Fibroblast of skin of left quadriceps (primary cell): Measurements from ENCODE around the gene CBY2.

ENCODE experiments used
- DNase-seq, 2 experiments: peaks; one replicate each; pipeline ENCODE4 v3.0.0-alpha.2; 2013; ENCODE audit warnings: low read depth in 2 of 2

Gene CBY2

DNA sequence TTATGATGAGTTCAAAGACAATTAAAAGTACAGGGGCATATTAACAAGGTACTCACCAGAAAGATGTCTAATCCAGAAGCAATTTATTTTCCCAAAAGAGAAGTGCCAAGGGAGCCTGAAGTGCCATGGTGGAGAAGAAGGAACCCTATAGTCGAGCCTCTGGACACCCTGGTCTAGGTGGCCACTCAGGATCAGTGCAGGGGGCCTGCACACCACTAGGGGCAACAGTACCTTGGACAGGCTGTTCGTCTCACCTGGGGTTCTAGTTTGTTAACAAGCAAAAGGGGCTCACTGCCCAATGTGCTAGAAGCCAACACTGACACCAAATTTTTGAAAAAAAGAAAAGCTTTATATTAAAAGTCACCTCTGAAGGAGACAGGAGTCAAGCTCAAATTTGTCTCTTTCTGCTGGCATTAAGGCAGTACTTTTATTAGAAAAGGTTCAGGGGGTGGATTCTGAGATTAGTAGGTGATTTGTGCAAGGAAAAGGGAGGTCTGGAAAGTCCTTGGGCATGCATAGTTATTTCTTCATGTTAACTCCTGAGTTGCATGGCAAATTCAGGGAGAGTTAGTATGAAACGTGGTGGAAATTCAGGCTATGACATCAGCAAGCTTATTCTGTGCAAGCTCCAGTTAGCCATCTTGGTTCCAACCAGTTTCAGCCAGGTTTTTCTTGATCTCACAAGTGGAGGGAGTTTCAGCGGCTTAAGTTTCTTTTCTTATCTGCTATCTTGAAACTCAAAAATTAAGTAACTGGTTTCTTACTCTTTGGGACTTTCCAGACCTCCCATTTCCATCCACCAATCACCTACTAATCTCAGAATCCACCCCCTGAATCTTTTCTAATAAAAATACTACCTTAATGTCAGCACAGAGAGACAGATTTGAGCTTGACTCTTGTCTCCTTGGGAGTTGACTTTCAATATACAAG, 884 bp upstream of the CBY2 start:
- DNase-seq = no peak

DNA sequence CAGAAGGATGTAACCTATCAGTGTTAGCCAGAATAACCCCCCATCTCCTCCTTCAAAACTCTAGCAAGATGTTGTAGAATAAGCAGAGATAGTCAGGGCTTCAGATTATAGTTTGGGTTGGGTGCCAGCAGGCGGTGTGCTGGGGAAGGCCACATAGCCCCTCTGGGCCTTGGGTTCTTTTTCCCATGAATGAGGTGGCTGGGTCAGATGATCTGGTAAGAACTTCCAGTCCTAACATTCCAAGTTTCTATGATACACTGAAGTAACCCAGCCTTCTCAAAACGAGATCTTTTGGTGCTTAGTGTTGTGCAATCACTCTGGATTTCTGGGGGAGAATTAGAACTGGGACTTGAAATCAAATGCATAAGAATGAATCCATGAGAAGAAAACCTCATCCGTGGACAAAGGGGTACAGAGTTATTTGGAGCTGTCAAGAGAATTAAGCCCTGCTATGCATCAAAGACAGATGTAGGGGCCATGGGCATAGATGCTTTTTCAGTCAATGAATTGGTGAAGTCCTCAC, 810 bp downstream of the CBY2 start:
- DNase-seq = no peak

DNA sequence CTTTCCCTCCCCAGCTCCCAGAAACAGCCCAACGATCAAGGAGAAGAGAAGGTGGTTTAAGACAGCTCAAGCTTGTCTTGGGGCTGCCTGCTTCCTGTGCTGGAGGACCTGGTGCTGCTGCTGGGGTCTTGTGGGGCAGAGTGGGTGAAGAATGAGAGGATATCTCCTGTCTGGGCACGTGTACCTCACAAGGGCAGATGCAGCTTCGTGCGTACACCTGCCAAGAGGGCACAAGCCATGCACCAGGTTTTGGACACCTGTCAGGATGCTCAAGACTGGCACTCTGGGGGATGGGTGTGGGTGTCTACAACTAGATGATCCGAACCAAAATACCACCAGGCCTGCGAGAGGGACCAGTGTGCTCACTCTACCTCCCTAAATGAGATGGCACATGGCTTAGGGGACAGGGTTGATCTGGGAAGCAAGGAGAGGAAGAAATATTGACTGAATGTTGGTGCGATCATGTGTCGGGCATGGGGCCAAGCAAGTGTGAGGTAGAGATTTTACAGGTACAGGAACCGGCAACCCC, 2.2 kb downstream of the CBY2 start:
- DNase-seq = no peak

DNA sequence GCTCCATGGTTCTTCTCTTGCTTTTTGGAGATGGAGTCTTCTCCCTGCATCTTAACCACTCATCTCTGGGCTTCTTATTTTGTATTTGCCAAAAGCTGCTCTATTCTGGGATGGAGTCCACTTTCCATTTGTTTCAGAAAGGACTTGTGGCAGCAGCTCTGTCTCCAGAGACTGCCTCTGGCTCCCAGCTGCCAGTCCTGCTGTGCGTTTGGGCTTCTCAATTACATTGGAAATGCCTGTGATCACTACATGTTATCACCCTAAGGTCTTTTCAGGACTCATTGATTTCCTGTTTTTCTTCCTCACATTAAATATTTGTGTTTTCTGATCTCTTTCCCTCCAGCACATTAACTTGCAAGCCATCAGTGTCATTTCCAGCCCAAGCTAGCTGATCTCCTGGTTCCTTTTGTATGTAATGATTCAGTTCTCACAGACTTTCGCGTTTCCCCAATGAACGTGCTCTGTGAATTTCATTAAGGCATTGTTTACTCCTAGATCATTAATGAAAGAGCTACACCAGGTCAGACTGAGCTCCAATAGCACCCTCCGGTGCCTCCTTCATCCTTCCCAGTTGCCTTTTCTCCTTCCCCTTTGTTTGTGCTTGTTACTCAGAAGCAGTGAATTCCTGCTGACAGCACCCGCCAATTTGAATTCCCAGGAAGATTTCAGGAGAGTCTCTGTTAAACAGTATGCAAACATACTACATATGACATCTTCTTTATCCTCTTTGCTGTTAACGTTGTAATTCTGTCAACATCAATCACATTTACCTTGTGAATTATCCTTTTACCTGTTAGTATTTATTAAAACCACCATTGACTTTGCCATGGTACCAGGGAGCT, 3.0 kb downstream of the CBY2 start:
- no peak for DNase-seq

DNA sequence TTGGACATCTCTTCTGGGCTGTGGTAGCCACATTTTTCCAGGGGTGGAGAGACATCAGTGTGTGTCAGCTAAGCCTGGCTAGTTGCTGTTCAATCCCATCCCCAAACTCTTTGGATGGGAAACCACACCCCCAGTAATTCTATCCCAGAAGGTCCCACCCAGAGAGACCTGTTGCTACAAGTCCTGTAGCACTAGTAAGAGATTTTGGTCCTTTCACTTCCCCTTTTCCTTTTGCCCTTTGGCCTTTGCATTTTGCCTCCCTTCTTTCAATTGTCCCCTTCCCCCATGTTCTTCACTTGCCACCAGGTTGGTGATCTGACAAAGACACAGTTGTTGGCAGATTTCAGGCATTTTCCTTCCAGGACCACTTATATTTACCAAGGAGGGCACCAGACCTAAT, 3.8 kb downstream of the CBY2 start:
- DNase-seq = no peak

DNA sequence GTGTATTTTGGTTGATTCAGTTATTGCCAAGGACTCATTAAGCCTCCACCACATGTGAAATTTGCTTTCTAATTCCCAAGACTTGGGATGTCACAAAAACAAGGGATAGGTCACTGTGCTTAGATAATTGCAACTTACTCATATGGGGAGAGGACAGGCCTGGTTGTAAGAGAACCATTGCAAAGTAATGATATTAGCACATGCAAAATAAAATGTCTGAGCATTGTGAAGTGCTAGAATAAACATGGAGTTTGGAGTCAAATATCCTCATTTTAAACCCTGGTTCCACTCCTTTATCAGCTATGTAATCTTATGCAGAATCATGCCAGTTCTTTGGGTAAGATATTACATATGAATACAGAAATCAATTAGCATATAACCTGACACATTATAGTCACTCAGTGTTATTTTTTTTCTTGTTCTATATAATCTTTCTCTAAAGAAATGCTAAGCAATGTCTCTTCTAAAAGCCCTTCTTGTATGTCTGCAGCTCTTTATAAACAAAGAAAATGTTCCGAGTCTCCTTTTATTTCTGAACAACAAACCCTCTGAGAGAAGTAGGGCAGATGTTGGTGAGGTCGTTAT, 5.5 kb downstream of the CBY2 start:
- no peak for DNase-seq

DNA sequence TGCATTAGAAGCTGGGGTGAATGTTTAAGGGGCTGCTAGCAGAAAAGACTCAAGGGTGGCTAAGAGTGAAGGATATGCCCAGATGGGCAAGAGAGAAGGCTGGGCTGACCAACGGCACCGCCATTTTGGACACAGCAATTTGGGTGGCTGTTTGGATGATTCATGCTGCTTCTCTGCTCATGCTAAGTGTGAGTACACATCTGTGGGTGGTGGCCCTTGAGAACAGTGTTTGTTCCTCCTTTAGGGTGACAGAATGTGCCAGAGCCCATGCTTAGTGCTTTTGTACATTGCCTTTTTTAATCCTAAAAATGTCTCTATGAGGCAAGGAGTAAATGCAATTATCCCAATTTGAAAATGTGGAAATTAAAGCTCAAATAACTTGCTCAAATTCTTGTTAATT, 9.8 kb downstream of the CBY2 start:
- DNase-seq = no peak

DNA sequence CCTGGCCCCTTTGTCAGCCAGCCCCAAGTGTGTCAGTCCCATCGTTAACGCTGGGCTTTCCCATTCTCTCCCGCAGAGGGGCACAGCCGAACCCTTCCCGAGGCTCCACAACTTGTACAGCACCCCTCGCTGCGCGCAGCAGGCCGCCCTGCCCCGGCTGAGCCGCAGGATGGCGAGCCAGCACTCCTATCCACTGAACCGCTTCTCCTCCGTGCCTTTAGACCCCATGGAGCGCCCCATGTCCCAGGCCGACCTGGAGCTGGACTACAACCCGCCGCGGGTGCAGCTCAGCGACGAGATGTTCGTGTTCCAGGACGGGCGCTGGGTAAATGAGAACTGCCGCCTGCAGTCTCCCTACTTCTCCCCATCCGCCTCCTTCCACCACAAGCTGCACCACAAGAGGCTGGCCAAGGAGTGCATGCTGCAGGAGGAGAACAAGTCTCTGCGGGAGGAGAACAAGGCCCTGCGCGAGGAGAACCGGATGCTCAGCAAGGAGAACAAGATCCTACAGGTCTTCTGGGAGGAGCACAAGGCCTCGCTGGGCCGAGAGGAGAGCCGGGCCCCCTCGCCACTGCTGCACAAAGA, 11.1 kb downstream of the CBY2 start:
- DNase-seq = no peak

DNA sequence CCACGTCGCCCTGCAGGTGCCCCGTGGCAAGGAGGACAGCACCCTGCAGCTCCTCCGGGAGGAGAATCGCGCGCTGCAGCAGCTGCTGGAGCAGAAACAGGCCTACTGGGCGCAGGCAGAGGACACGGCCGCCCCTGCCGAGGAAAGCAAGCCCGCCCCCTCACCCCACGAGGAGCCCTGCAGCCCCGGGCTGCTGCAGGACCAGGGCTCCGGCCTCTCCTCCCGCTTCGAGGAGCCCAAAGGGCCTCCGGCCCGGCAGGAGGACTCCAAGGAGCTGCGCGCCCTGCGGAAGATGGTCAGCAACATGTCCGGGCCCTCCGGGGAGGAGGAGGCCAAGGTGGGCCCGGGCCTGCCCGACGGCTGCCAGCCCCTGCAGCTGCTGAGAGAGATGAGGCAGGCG, 11.6 kb downstream of the CBY2 start:
- no peak for DNase-seq

DNA sequence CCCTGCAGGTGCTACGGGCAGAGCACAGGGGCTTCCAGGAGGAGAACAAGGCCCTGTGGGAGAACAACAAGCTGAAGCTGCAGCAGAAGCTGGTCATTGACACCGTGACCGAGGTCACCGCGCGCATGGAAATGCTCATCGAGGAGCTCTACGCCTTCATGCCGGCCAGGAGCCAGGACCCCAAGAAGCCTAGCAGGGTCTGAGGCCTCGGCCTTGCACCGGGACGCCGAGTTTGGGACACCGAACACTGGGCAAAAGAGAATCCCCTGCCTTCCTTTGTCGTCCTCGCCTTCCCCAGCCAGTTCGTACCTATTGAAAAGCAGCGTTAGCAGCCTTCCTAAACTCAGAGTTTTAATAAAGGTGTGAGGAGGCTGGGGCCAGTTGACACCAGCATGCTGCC, 12.1 kb downstream of the CBY2 start:
- DNase-seq = no peak

DNA sequence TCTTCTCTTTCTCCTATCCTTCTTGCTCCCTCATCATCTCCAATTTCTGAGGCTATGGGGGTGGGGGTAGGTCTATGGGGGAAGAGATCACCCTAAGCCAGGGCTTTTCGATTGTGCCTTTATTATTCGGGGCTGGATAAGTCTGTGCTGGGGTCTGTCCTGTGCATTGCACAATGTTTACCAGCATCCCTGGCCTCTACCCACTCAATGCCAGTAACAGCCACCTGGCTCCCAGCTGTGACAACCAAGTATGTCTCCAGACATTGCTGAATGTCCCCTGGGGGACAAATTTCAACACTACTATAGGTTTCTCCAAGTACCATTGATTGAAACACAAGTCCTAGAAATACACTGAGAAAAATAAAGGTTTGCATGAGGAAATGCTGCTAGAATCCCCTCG, 13.2 kb downstream of the CBY2 start:
- no peak for DNase-seq

DNA sequence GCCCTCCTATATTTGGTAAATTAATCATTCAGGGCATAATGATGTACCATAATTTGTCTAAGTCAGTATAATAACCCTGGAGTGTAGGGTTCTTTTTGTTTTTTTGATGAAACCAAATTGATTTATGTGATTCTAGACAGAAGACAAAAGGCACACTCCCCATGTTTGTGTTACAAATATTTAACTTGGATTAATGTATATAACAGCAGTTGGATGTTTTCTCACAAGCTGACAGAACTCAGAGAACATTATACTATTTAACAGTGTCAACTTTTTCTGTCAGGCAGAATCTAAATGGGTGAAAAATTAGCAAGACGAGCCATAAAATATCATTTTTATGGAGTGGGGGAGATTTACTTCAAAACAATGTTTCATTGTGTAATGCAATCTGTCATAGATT, 15.2 kb downstream of the CBY2 start:
- DNase-seq = no peak

DNA sequence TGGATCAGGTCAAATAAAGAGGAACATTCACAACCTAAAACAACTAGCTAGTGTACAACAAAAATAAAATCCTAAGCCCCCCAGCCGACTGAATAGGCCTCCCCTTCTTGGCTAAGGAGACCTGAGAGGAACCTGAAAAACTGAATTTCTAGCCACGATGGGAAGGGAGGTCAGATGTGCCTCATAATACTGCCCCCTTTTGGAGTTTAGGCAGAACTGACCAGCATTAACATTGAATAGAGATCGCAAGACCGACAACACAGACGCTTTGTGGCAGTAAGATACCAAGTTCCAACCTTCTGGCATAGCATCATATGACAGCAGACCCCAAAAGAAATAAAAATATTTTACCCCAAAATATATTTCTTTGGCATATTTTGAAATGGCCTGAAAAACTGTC, 15.9 kb downstream of the CBY2 start:
- no peak for DNase-seq

DNA sequence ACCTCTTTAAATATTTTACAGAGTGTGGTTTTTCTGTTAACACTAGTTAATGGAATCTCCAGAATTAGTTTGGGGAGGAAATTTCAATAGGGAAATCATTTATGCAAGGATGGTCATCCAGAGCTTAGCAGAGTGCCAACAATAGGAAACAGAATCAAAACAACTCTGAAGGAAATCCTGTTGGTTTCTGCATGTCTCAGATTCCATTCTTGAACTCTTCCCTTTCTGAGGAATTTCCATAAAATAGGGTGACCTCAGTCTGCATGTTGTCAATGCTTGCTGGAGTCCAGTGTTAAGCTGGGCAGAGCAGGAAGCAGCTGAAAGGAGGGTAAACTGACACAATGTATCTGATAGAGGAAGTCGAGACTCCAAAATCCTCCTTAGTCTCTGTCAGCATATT, 16.9 kb downstream of the CBY2 start:
- DNase-seq = no peak

DNA sequence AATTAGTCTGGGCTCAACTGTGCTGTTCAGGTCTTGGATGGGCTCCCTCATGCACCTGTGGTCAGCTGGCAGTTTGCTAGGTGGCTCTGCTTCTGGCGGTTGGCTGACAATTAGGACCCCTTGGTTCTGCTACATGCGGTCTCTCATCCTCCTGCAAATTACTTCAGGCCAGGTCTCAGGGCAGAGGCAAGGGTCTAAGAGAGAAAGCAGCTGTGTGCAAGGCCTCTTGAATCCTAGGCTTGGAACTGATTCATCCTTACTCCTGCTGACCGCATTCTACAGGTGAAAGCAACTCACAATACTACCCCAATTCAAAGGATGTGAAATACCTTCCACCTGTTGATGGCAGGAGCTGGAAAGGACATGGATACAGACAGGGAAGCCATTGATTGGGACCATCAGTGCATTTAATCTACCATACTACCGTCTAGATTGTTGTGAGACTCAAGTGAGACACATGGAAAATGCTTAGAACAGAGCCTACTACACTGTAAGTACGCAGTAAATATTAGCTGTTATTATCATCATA, 19.1 kb downstream of the CBY2 start:
- no peak for DNase-seq

DNA sequence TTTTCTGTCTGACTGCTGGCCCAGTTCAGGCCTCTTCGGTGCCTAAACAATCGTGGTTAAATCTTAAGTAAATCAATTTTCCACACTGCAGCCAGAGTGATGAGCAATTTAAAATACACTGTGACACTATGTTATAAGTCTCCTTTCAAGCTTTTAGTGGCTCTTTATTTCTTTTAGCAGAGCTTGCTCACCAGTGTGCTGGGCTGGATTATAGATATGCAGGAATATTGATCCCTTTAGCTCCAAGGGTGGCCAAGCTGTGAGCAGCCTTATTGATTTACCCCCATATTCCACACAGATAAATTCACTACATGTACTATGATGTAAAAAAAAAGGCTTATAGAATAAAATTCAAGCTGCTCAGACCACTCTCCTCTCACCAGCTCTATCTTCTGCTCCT, 21.7 kb downstream of the CBY2 start:
- no peak for DNase-seq

DNA sequence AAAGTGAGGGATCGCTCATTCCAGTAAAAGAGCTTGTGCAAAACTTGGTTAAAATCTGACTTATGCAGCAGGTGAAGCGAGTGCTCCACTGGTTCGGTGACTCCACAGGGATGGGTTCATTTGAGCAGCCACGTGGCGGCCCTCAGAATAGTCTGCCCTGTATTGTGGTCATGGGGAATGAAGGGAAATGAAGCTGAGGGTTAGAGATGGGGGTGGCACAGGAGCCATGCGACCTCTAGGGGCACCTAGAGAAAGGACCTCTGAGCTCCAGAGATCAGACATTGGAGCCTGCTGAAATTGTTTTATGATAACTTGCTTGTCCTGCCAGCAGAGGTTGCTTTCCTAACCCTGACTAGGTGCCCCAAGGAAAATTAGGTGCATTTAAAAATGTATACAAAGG, 26.6 kb downstream of the CBY2 start:
- DNase-seq = no peak

DNA sequence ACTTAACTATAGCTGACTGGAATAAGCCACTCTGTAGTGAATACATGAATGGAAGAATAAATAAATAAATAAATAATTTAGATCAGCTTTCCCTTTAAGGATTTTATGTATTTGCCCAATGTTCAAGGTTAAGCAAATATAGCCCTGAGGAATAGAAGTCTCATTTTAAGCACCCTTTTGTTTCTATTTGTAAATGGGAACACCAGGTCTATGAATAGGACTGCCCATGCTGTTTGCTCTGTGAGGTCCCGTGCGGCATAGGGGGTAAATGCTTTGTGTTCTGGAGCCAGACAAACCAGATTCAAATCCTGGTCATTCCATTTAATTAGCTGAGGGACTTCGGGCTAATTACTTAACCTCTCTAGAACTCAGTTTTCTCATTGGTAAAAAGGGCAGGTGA, 29.3 kb downstream of the CBY2 start:
- no peak for DNase-seq

DNA sequence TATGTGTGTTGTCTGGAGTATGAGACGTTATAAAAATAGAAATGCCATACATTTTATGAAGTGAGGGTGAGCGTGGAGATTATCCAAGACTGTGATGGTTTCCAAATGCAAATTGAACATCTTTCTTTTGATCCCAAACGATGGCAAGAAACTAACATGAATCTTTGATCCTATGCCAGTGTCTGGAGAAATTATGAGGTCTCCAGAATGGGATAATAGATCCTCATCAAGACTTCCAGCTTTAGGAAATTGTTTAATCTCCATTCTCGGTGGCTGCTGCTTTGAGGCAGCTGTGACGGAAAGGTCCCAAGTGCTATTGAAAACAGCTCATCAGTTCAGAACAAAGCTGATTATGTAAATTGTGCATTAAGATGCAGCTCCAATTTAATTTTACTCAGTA, 30.8 kb downstream of the CBY2 start:
- DNase-seq = no peak

DNA sequence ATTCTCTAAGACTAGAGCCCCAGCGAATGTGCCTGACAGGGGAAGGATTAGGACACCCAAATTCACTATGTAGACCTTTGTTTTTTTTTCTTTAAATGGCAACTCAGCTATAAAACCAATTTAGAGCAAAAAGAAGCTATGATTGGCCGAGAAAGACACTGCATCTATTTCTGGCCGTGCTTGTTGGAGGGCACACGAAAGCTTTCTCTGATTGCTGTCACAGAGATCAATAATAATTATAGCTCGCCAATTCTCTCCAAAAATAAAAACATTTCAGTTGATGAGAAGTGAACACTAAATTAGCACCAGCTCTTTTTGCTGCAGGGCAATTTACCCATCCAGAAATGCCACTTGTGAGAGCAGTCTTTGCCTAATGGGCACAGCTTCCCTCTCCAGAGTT, 31.2 kb downstream of the CBY2 start:
- no peak for DNase-seq

DNA sequence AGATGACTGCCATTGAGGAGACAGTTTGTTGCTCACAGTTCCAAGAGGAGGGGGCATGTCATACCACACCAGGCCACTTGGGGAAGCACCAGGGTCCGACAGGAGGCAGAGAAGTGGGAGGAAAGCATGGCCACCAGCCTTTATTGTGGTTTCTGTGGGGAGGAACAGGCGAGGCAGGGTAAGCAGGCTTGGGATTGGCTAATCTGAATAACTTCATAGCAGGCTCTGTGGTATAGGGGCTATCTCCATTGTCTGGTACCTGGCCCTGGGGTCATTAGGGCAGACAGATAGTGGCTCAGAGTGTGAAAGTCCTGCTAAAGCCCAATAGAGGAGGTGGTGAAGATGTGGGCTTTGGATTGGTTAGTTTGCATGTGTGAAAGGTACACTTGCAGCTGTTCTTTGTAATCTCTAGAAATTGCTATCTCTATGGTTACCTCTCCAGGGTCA, 35.5 kb downstream of the CBY2 start:
- no peak for DNase-seq
